ENCODE results near the gene CTIF.
"Not testable (repeated sequence)": the region's sequence is repeated elsewhere in the genome, so short reads cannot be mapped to it uniquely, and the experiment has no call there.

The CTIF gene

DNA sequence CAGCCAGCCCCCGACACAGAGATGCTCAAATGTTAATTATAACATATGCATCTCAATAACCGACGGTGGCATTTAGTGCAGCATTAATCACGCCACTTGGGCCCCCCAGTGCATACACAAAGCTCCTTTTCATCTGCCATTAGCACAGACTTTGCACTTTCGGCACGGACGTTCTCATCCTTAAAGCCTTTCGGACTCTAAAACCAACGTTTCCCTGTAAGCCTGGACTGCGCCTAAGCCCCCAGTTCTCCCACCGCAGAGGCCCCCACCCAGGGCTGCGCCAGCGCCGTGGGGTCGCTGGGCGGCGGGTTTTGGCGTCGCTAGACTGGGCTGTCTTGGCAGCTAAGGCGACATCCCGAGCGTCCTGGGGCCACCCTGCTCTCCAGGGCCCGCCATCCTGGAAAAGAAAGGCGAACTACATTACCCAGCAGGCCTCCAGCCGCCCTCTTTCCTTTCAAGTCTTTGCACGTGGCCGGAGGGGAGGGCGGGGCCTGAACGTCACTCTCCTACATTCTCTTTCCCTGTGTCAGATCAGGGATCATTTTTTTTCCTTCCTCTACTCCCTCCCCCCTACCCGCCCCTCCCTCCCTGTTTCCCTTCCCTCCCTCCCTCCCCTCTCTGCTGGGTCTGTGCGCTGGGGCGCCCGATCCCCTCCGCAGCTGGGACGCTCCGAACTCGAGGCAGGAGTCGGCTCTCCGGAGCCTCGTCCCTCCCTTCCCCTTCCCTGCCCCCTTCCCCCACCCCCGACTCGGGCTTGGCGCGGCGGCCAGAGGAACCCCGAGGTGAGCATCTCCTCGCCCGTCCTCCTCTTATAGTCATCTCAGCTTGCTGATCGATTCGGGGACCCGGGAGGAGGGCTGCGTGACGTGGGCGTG is at the start of gene CTIF:
TSS of gene CTIF (plus strand) at position 501 of the 875 bp plus-strand sequence. CDS start 80,535 bp downstream, outside the sequence.
- DNase-seq (ENCODE audit: low read depth in 2 of 3, low spot score in 2 of 3) = peak in 2 of 3 experiments; percentile 17 to 44

DNA sequence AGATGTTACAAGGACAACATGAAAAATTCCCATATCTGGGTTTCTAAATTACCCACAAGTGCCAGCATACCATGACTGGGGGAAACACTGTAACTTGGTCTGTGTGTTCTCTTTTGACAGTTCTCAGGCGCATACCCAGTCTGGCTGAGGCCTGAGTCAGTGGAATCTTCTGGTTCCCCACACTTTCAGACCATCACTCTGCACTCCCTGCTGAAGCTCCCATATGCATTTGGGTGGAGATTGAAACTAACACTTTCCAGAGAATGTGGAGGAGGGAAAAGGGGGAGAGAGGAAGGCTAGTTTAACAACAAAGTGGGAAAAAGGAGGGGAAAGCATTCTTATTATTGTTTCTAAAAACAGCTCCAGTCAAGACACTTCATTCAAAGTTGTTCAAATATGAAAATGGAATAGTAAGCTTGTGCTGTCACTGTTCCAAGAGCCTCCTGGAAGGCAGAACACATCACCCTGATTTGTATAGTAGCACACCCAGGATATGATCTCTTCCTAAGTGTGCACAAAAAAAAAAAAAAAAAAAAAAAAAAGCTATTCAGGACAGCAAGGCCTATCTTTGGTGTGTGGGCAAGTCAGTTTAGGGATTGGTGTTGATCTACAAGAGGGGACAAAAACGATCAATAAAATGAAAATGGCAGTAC is 48.1 kb upstream of the CTIF start:
- no peak for DNase-seq (ENCODE audit: low read depth in 2 of 3, low spot score in 2 of 3)

GRCh38 chr18:48492880-48493279 is 46.0 kb upstream of the CTIF start:
- DNase-seq (ENCODE audit: low read depth in 2 of 3, low spot score in 2 of 3) = no peak

DNA sequence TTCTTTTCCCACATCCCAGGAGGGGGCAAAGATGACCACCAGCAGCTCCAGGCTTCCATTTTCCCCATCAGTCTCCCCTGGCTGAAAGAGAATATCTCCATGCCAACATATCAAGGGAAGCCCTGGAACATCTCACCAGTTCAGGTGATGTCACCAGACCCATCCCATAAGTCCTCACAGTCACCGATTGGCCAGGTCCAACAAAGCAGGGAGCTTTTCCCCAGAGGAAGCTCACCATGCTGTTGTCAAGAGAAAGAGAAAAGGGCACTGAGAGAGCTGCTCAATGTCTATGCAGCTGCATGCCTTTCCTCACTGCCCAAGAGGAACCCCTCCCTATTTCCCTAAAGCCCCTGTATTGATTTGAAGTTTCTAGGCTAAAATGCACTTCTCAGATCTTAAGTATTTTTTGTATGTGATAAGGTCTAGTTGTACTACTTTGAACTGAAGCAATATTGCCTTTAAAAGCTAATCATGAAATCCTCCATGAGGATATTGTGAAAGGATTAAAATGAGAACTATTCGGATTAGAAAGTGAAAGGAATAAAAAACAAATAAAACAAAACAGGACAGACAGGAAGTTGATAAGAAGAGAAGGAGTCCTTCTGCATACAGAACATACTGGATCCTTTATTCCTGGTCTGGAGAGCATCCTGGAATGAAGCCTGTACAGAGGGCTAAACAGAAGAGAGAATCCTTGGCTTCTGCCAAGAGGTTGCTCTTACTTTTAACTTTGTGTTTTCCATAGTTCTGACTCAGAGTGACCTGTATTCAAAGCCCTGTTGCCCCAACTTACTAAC is 45.2 kb upstream of the CTIF start:
- no peak for DNase-seq (ENCODE audit: low read depth in 2 of 3, low spot score in 2 of 3)

GRCh38 chr18:48497863-48498262 is 41.0 kb upstream of the CTIF start:
- no peak for DNase-seq (ENCODE audit: low read depth in 2 of 3, low spot score in 2 of 3)

- DNase-seq (ENCODE audit: low read depth in 2 of 3, low spot score in 2 of 3) = no peak
Observed at GRCh38 chr18:48500517-48500916, 38.3 kb upstream of the CTIF start.

- DNase-seq (ENCODE audit: low read depth in 2 of 3, low spot score in 2 of 3) = no peak
Observed at GRCh38 chr18:48502906-48503305, 35.9 kb upstream of the CTIF start.

DNA sequence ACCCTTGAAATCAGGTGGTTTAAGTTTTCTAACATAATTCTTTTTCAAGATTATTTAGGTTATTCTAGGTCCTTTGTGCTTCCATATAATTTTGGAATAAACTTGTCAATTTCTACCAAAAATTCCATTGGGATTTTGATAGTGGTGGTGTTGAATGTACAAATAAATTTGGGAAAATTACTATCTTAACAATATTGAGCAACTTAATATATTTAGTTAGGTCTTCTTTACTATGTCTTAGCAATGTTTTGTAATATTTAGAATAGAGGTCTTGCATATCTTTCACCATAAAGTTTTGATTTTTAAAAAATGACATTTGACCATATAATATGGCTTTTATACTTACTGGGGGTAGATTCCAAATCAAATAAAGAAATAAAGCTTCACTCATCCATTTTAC is 34.0 kb upstream of the CTIF start:
- no peak for DNase-seq (ENCODE audit: low read depth in 2 of 3, low spot score in 2 of 3)

GRCh38 chr18:48506983-48507568 is 31.8 kb upstream of the CTIF start:
- DNase-seq (ENCODE audit: low read depth in 2 of 3, low spot score in 2 of 3) = not testable (repeated sequence)

GRCh38 chr18:48512498-48512897 is 26.3 kb upstream of the CTIF start:
- not testable (repeated sequence) for DNase-seq (ENCODE audit: low read depth in 2 of 3, low spot score in 2 of 3)

GRCh38 chr18:48514786-48515185 is 24.0 kb upstream of the CTIF start:
- no peak for DNase-seq (ENCODE audit: low read depth in 2 of 3, low spot score in 2 of 3)

- DNase-seq (ENCODE audit: low read depth in 2 of 3, low spot score in 2 of 3) = no peak
Observed at GRCh38 chr18:48517048-48517447, 21.8 kb upstream of the CTIF start.

- no peak for DNase-seq (ENCODE audit: low read depth in 2 of 3, low spot score in 2 of 3)
Observed at GRCh38 chr18:48519431-48520100, 19.3 kb upstream of the CTIF start.

GRCh38 chr18:48521723-48522122 is 17.1 kb upstream of the CTIF start:
- DNase-seq (ENCODE audit: low read depth in 2 of 3, low spot score in 2 of 3) = no peak

DNA sequence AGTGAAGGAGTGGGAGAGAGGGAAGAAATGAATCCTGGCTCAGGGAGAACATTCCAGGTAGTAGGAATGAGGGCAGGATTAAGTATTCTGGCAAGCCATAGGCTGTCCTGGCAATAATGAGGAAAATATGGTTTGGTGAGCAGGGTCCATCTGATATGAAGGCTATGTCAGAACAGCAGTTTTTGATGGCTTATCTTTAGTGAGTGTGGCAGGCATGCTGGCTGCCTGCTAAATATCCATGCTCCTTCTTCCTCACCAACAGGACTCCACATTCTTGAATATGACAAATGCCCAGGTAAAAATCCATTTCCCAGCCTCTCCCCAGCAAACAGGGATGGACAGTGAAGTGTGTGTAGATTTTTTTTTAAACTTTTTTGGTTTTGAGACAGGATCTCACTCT is 13.2 kb upstream of the CTIF start:
- DNase-seq (ENCODE audit: low read depth in 2 of 3, low spot score in 2 of 3) = no peak

- no peak for DNase-seq (ENCODE audit: low read depth in 2 of 3, low spot score in 2 of 3)
Observed at GRCh38 chr18:48527461-48527860, 11.4 kb upstream of the CTIF start.

GRCh38 chr18:48528861-48529260 is 10.0 kb upstream of the CTIF start:
- DNase-seq (ENCODE audit: low read depth in 2 of 3, low spot score in 2 of 3) = no peak

- DNase-seq (ENCODE audit: low read depth in 2 of 3, low spot score in 2 of 3) = no peak
Observed at GRCh38 chr18:48529796-48530195, 9.0 kb upstream of the CTIF start.

- DNase-seq (ENCODE audit: low read depth in 2 of 3, low spot score in 2 of 3) = no peak
Observed at GRCh38 chr18:48530399-48531081, 8.3 kb upstream of the CTIF start.

- DNase-seq (ENCODE audit: low read depth in 2 of 3, low spot score in 2 of 3) = no peak
Observed at GRCh38 chr18:48531082-48531403, 7.8 kb upstream of the CTIF start.
